ENCODE results near the gene RHBDD3. TPM values are rescaled to one million over a fixed set of nuclear protein-coding genes. Genes with fewer than 3 reads are reported as not detected.

Gene RHBDD3
- total RNA-seq, 1 experiment from 2014 or later, result 51.5 TPM

DNA sequence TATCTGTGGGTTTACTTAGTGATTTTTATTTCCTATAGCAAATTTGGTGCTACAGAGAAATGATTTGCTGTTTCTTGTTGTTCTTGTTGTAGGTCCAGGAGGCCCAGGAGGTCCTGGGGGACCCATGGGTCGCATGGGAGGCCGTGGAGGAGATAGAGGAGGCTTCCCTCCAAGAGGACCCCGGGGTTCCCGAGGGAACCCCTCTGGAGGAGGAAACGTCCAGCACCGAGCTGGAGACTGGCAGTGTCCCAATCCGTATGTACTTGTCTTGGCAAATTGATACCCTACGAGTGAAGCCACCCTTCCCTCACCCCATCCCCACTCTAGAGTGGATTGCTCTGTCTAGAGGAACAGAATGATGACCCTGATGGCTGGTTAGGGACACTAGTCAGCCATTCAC is 30.9 kb upstream of the RHBDD3 start:
- H3K4me1 Mint-ChIP-seq (ENCODE audit: low read depth, unreplicated experiment), result no peaks in the 10 kb centered on the region
- no peaks in the 10 kb centered on the region for H3K27me3 Mint-ChIP-seq (ENCODE audit: unreplicated experiment)
- no TSS peak for BruUV-seq (replicated peaks)
- intact Hi-C loops (cut with micrococcal nuclease; ENCODE audit: unreplicated experiment), result no loop called here
- H3K4me3 Mint-ChIP-seq (ENCODE audit: low read depth, unreplicated experiment), result no peak overlapping the region
- DNase-seq, result no peak
- TF ChIP-seq, protein P1, sequence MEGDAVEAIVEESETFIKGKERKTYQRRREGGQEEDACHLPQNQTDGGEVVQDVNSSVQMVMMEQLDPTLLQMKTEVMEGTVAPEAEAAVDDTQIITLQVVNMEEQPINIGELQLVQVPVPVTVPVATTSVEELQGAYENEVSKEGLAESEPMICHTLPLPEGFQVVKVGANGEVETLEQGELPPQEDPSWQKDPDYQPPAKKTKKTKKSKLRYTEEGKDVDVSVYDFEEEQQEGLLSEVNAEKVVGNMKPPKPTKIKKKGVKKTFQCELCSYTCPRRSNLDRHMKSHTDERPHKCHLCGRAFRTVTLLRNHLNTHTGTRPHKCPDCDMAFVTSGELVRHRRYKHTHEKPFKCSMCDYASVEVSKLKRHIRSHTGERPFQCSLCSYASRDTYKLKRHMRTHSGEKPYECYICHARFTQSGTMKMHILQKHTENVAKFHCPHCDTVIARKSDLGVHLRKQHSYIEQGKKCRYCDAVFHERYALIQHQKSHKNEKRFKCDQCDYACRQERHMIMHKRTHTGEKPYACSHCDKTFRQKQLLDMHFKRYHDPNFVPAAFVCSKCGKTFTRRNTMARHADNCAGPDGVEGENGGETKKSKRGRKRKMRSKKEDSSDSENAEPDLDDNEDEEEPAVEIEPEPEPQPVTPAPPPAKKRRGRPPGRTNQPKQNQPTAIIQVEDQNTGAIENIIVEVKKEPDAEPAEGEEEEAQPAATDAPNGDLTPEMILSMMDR (IDR thresholded peaks at IDR 0.05; ENCODE audit: unreplicated experiment), result no peak
- no peaks in the 10 kb centered on the region for H3K9me3 Mint-ChIP-seq (ENCODE audit: low read depth, unreplicated experiment)
- peaks cover 88% of the 10 kb centered on the region for H3K36me3 Mint-ChIP-seq (ENCODE audit: insufficient read depth, unreplicated experiment)
- peak overlapping the region; percentile 1 for H3K27ac Mint-ChIP-seq (ENCODE audit: unreplicated experiment)
- CTCF ChIA-PET, result interaction anchor here (0.6 kb wide), 2 partner anchors 47 to 293 kb away, joined by 5 to 6 read pairs; no protein-coding TSS in a partner anchor

DNA sequence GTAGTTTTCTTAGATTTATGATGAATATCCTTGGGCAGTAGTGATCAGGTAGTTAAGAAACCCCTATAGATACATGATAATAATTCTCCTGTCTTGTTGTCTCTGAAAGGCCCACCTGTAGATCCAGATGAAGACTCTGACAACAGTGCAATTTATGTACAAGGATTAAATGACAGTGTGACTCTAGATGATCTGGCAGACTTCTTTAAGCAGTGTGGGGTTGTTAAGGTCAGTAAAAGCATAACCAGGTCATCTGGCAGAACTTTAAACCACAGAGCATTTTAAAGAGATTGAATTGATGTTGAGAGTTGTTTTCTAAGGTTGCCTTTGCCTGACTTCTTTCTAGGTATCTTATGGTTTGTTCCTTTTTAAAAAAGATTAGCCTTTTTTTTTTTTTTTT is 24.6 kb upstream of the RHBDD3 start:
- H3K36me3 Mint-ChIP-seq (ENCODE audit: insufficient read depth, unreplicated experiment), result peaks cover 89% of the 10 kb centered on the region
- H3K9me3 Mint-ChIP-seq (ENCODE audit: low read depth, unreplicated experiment), result no peaks in the 10 kb centered on the region
- intact Hi-C loops (cut with micrococcal nuclease; ENCODE audit: unreplicated experiment), result no loop called here
- CTCF ChIA-PET, result no interaction called here
- TF ChIP-seq, protein P1 (IDR thresholded peaks at IDR 0.05; ENCODE audit: unreplicated experiment), result no peak
- no peak overlapping the region for H3K4me3 Mint-ChIP-seq (ENCODE audit: low read depth, unreplicated experiment)
- H3K27me3 Mint-ChIP-seq (ENCODE audit: unreplicated experiment), result no peaks in the 10 kb centered on the region
- no peak overlapping the region for H3K27ac Mint-ChIP-seq (ENCODE audit: unreplicated experiment)
- DNase-seq, result no peak
- no TSS peak for BruUV-seq (replicated peaks)
- H3K4me1 Mint-ChIP-seq (ENCODE audit: low read depth, unreplicated experiment), result no peaks in the 10 kb centered on the region

DNA sequence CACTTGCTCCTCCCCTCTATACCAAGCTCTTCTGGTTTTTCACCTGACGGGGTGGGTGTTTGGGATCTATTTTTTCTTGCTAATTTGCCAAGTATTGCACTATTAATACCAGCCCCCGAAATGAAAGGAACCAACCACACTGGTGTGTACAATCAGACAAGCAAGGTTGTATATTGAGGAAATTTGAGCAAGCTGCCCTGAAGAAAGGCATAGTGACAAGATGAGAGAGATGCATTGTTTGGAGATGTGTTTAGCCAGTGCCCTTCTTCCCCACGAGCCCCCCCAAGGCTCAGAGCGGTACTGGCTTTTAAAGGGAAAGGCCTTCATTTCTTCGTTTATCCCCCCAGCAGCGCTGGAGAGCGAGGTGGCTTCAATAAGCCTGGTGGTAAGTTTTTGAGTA is 23.4 kb upstream of the RHBDD3 start:
- CTCF ChIA-PET, result no interaction called here
- no peak overlapping the region for H3K27ac Mint-ChIP-seq (ENCODE audit: unreplicated experiment)
- H3K9me3 Mint-ChIP-seq (ENCODE audit: low read depth, unreplicated experiment), result no peaks in the 10 kb centered on the region
- DNase-seq, result no peak
- H3K4me1 Mint-ChIP-seq (ENCODE audit: low read depth, unreplicated experiment), result no peaks in the 10 kb centered on the region
- TF ChIP-seq, protein P1 (IDR thresholded peaks at IDR 0.05; ENCODE audit: unreplicated experiment), result no peak
- peaks cover 89% of the 10 kb centered on the region for H3K36me3 Mint-ChIP-seq (ENCODE audit: insufficient read depth, unreplicated experiment)
- H3K27me3 Mint-ChIP-seq (ENCODE audit: unreplicated experiment), result no peaks in the 10 kb centered on the region
- no TSS peak for BruUV-seq (replicated peaks)
- H3K4me3 Mint-ChIP-seq (ENCODE audit: low read depth, unreplicated experiment), result no peak overlapping the region
- intact Hi-C loops (cut with micrococcal nuclease; ENCODE audit: unreplicated experiment), result no loop called here

DNA sequence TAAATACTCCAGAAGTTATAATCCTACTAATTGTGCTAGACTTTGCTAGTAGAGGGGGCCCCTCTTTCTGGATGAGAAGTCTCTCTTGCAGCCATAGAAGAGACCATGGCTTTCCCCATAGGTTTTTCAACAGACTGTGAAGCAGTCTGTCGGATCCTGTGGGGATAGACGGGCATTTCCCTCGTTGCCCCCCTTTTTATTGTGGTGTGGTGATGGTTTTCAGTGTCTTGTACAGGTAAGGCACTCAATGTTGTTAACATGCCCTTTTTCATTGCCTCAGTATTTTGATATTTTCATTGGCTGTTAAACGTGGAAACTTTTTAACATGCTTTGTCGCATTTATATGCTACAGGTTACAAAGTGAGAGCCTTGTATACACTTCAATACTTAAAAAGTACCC is 22.3 kb upstream of the RHBDD3 start:
- peaks cover 90% of the 10 kb centered on the region for H3K36me3 Mint-ChIP-seq (ENCODE audit: insufficient read depth, unreplicated experiment)
- CTCF ChIA-PET, result no interaction called here
- no peak overlapping the region for H3K4me3 Mint-ChIP-seq (ENCODE audit: low read depth, unreplicated experiment)
- no peaks in the 10 kb centered on the region for H3K9me3 Mint-ChIP-seq (ENCODE audit: low read depth, unreplicated experiment)
- BruUV-seq (replicated peaks), result no TSS peak
- intact Hi-C loops (cut with micrococcal nuclease; ENCODE audit: unreplicated experiment), result no loop called here
- H3K27me3 Mint-ChIP-seq (ENCODE audit: unreplicated experiment), result no peaks in the 10 kb centered on the region
- DNase-seq, result no peak
- TF ChIP-seq, protein P1 (IDR thresholded peaks at IDR 0.05; ENCODE audit: unreplicated experiment), result no peak
- no peak overlapping the region for H3K27ac Mint-ChIP-seq (ENCODE audit: unreplicated experiment)
- no peaks in the 10 kb centered on the region for H3K4me1 Mint-ChIP-seq (ENCODE audit: low read depth, unreplicated experiment)
